ENCODE results near the gene A1BG. TPM values are rescaled to one million over a fixed set of nuclear protein-coding genes. Genes with fewer than 3 reads are reported as not detected.
"Not testable (repeated sequence)": the region's sequence is repeated elsewhere in the genome, so short reads cannot be mapped to it uniquely, and the experiment has no call there.

Gene A1BG
- total RNA-seq, 2 experiments from 2014 or later: 8.5 to 9.9 TPM

GRCh38 chr19:58351558-58351878 is 1.8 kb downstream of the A1BG start:
- Mint-ChIP-seq H3K27me3 (peaks cover 4% of the 10 kb centered on the region), H3K4me1 (peaks cover 34% of the 10 kb centered on the region), H3K36me3 (ENCODE audit: low read depth) (peaks cover 21% of the 10 kb centered on the region), H3K9me3 (no peaks in the 10 kb centered on the region), H3K4me3 (no peak overlapping the region), H3K27ac (no peak overlapping the region)
- POLR2A ChIA-PET: interaction anchor here (0.8 kb wide), 1 partner anchor 10 kb away, joined by 3 read pairs; no protein-coding TSS in a partner anchor
- CTCF ChIA-PET: no interaction called here
- no peak for DNase-seq

- Mint-ChIP-seq H3K27ac (no peak overlapping the region), H3K9me3 (no peaks in the 10 kb centered on the region), H3K27me3 (peaks cover 5% of the 10 kb centered on the region), H3K4me1 (peaks cover 31% of the 10 kb centered on the region), H3K4me3 (no peak overlapping the region), H3K36me3 (ENCODE audit: low read depth) (peaks cover 22% of the 10 kb centered on the region)
- CTCF ChIA-PET: no interaction called here
- DNase-seq: no peak
- POLR2A ChIA-PET: no interaction called here
Observed at GRCh38 chr19:58350871-58351557, 2.3 kb downstream of the A1BG start.

GRCh38 chr19:58350001-58350861 is 3.1 kb downstream of the A1BG start:
- no peak overlapping the region for H3K4me3 Mint-ChIP-seq
- H3K27ac Mint-ChIP-seq: no peak overlapping the region
- CTCF ChIA-PET: no interaction called here
- H3K9me3 Mint-ChIP-seq: no peaks in the 10 kb centered on the region
- POLR2A ChIA-PET: no interaction called here
- H3K4me1 Mint-ChIP-seq: peaks cover 36% of the 10 kb centered on the region
- DNase-seq: no peak
- H3K27me3 Mint-ChIP-seq: peaks cover 6% of the 10 kb centered on the region
- H3K36me3 Mint-ChIP-seq (ENCODE audit: low read depth): peaks cover 26% of the 10 kb centered on the region

- no peak for DNase-seq
- Mint-ChIP-seq H3K9me3 (no peaks in the 10 kb centered on the region), H3K4me1 (peaks cover 35% of the 10 kb centered on the region), H3K27ac (no peak overlapping the region), H3K27me3 (peaks cover 6% of the 10 kb centered on the region), H3K36me3 (ENCODE audit: low read depth) (peaks cover 26% of the 10 kb centered on the region), H3K4me3 (peak overlapping the region; percentile 8)
- ChIA-PET POLR2A (no interaction called here), CTCF (no interaction called here)
Observed at GRCh38 chr19:58349590-58349989, 3.7 kb downstream of the A1BG start.

GRCh38 chr19:58348080-58348479 is 5.2 kb downstream of the A1BG start:
- H3K27ac Mint-ChIP-seq, DNase-seq: not testable (repeated sequence)
- POLR2A ChIA-PET: interaction anchor here (0.8 to 3.4 kb wide), 9 partner anchors 8 to 346 kb away, joined by 3 to 22 read pairs (median 3); partner anchors contain the start of genes ERVK3-1, RPS5, ZBTB45 and ZNF497

GRCh38 chr19:58346961-58347929 is 6.0 kb downstream of the A1BG start:
- CTCF ChIA-PET: interaction anchor here (0.8 to 2.8 kb wide), 8 partner anchors 12 to 172 kb away, joined by 3 to 15 read pairs (median 4); partner anchors contain the start of genes ZBTB45, ZNF497, ZNF584 and ZSCAN22
- Mint-ChIP-seq H3K27ac (peak overlapping the region; percentile 68), H3K4me1 (peaks cover 35% of the 10 kb centered on the region), H3K36me3 (ENCODE audit: low read depth) (peaks cover 28% of the 10 kb centered on the region), H3K4me3 (peak overlapping the region; percentile 92), H3K27me3 (peaks cover 6% of the 10 kb centered on the region), H3K9me3 (peaks cover 2% of the 10 kb centered on the region)
- POLR2A ChIA-PET: interaction anchor here (0.8 to 3.4 kb wide), 13 partner anchors 9 to 345 kb away, joined by 3 to 22 read pairs (median 4); partner anchors contain the start of genes RPS5, ZBTB45, ZNF497 and ZNF584
- DNase-seq: peak; percentile 75

More at GRCh38 chr19:58348080-58348479, 5.2 kb downstream of the A1BG start:
- H3K36me3 Mint-ChIP-seq (ENCODE audit: low read depth): peaks cover 26% of the 10 kb centered on the region
- H3K9me3 Mint-ChIP-seq, H3K27me3 Mint-ChIP-seq: not testable (repeated sequence)
- peak overlapping the region; percentile 92 for H3K4me3 Mint-ChIP-seq
- peaks cover 35% of the 10 kb centered on the region for H3K4me1 Mint-ChIP-seq
- CTCF ChIA-PET: interaction anchor here (1.6 to 2.8 kb wide), 3 partner anchors 15 to 60 kb away, joined by 3 to 15 read pairs (median 7); partner anchors contain the start of genes ZNF497, ZNF584 and ZSCAN22

- CTCF ChIA-PET: no interaction called here
- Mint-ChIP-seq H3K27ac (no peak overlapping the region), H3K4me1 (peaks cover 32% of the 10 kb centered on the region)
Observed at GRCh38 chr19:58345558-58345957, 7.7 kb downstream of the A1BG start.

GRCh38 chr19:58338825-58339558 is 14.3 kb downstream of the A1BG start:
- H3K27me3 Mint-ChIP-seq: no peaks in the 10 kb centered on the region
- CTCF ChIA-PET: no interaction called here
- no peaks in the 10 kb centered on the region for H3K4me1 Mint-ChIP-seq
- H3K27ac Mint-ChIP-seq: no peak overlapping the region
- peaks cover 52% of the 10 kb centered on the region for H3K36me3 Mint-ChIP-seq (ENCODE audit: low read depth)
- no peak for DNase-seq
- H3K4me3 Mint-ChIP-seq: no peak overlapping the region
- H3K9me3 Mint-ChIP-seq: peaks cover 11% of the 10 kb centered on the region
- POLR2A ChIA-PET: no interaction called here

More at GRCh38 chr19:58345558-58345957, 7.7 kb downstream of the A1BG start:
- Mint-ChIP-seq H3K36me3 (ENCODE audit: low read depth) (peaks cover 27% of the 10 kb centered on the region), H3K27me3 (peaks cover 6% of the 10 kb centered on the region), H3K9me3 (peaks cover 5% of the 10 kb centered on the region), H3K4me3 (peak overlapping the region; percentile 92)
- DNase-seq: no peak
- POLR2A ChIA-PET: interaction anchor here (2.7 kb wide), 1 partner anchor 11 kb away, joined by 16 read pairs; no protein-coding TSS in a partner anchor

- Mint-ChIP-seq H3K27me3 (no peaks in the 10 kb centered on the region), H3K36me3 (ENCODE audit: low read depth) (peaks cover 52% of the 10 kb centered on the region), H3K27ac (no peak overlapping the region), H3K9me3 (peaks cover 9% of the 10 kb centered on the region), H3K4me3 (no peak overlapping the region), H3K4me1 (no peaks in the 10 kb centered on the region)
- no peak for DNase-seq
- ChIA-PET POLR2A (no interaction called here), CTCF (no interaction called here)
Observed at GRCh38 chr19:58338336-58338735, 15.0 kb downstream of the A1BG start.

- peaks cover 50% of the 10 kb centered on the region for H3K36me3 Mint-ChIP-seq (ENCODE audit: low read depth)
- H3K9me3 Mint-ChIP-seq: peaks cover 6% of the 10 kb centered on the region
- DNase-seq: no peak
- POLR2A ChIA-PET: no interaction called here
- no peaks in the 10 kb centered on the region for H3K4me1 Mint-ChIP-seq
- H3K27me3 Mint-ChIP-seq: no peaks in the 10 kb centered on the region
- H3K27ac Mint-ChIP-seq: no peak overlapping the region
- CTCF ChIA-PET: no interaction called here
- no peak overlapping the region for H3K4me3 Mint-ChIP-seq
Observed at GRCh38 chr19:58336820-58337219, 16.5 kb downstream of the A1BG start.

- Mint-ChIP-seq H3K4me3 (no peak overlapping the region), H3K27ac (no peak overlapping the region), H3K4me1 (no peaks in the 10 kb centered on the region), H3K27me3 (no peaks in the 10 kb centered on the region), H3K9me3 (peaks cover 6% of the 10 kb centered on the region), H3K36me3 (ENCODE audit: low read depth) (peaks cover 48% of the 10 kb centered on the region)
- CTCF ChIA-PET: no interaction called here
- no peak for DNase-seq
- POLR2A ChIA-PET: no interaction called here
Observed at GRCh38 chr19:58336216-58336615, 17.1 kb downstream of the A1BG start.

- Mint-ChIP-seq H3K9me3 (peaks cover 6% of the 10 kb centered on the region), H3K27ac (no peak overlapping the region), H3K27me3 (no peaks in the 10 kb centered on the region), H3K36me3 (ENCODE audit: low read depth) (peaks cover 43% of the 10 kb centered on the region), H3K4me3 (no peak overlapping the region), H3K4me1 (no peaks in the 10 kb centered on the region)
- no peak for DNase-seq
- CTCF ChIA-PET: no interaction called here
- POLR2A ChIA-PET: no interaction called here
Observed at GRCh38 chr19:58335630-58336029, 17.7 kb downstream of the A1BG start.

All from activated CD4-positive, alpha-beta memory T cell treated with anti-CD3 and anti-CD28 coated beads, Interleukin-2, amount 10 ng/mL, durations not matched to agents 7 days and 5 days (primary cell).